ENCODE measurements around the gene MDFI.

MDFI gene

GRCh38 chr6:41605649-41606048 lies 32.6 kb upstream of the MDFI start:
- TF ChIP-seq, protein P1, sequence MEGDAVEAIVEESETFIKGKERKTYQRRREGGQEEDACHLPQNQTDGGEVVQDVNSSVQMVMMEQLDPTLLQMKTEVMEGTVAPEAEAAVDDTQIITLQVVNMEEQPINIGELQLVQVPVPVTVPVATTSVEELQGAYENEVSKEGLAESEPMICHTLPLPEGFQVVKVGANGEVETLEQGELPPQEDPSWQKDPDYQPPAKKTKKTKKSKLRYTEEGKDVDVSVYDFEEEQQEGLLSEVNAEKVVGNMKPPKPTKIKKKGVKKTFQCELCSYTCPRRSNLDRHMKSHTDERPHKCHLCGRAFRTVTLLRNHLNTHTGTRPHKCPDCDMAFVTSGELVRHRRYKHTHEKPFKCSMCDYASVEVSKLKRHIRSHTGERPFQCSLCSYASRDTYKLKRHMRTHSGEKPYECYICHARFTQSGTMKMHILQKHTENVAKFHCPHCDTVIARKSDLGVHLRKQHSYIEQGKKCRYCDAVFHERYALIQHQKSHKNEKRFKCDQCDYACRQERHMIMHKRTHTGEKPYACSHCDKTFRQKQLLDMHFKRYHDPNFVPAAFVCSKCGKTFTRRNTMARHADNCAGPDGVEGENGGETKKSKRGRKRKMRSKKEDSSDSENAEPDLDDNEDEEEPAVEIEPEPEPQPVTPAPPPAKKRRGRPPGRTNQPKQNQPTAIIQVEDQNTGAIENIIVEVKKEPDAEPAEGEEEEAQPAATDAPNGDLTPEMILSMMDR (IDR thresholded peaks at IDR 0.05) = no peak
- H3K4me3 ChIP-seq (ENCODE audit: low read depth in 1 of 2, low read length in 1 of 2) = no peak overlapping the region
- H3K27me3 ChIP-seq = peaks cover 12% of the 10 kb centered on the region
- H3K9me3 ChIP-seq = no peaks in the 10 kb centered on the region
- H3K27ac ChIP-seq = no peak overlapping the region
- no peaks in the 10 kb centered on the region for H3K36me3 ChIP-seq
- no peaks in the 10 kb centered on the region for H3K4me1 ChIP-seq (ENCODE audit: control insufficient read depth in 1 of 2, insufficient read depth in 1 of 2, low read depth in 1 of 2, low read length in 1 of 2)

DNA sequence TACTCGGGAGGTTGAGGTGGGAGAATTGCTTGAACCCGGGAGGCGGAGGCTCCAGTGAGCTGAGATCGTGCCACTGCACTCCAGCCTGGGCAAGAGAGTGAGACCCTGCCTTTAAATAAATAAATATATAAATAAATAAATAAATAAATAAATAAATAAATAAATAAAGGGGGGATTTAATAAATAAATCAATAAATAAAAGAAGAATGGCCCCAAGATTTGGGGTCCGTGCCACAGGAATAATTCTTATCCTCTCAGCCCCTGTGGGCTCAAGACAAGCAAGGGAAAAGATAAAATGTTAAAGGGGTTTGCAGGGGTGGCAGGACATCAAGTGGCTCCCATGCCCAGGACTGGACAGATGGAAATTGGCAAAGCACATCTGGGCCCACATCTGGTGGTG lies 31.2 kb upstream of the MDFI start:
- H3K27me3 ChIP-seq = peaks cover 11% of the 10 kb centered on the region
- no peaks in the 10 kb centered on the region for H3K9me3 ChIP-seq
- H3K27ac ChIP-seq = no peak overlapping the region
- H3K4me1 ChIP-seq (ENCODE audit: control insufficient read depth in 1 of 2, insufficient read depth in 1 of 2, low read depth in 1 of 2, low read length in 1 of 2) = no peaks in the 10 kb centered on the region
- no peak overlapping the region for H3K4me3 ChIP-seq (ENCODE audit: low read depth in 1 of 2, low read length in 1 of 2)
- H3K36me3 ChIP-seq = no peaks in the 10 kb centered on the region
- TF ChIP-seq, protein P1 (IDR thresholded peaks at IDR 0.05) = no peak

GRCh38 chr6:41607736-41608135 lies 30.5 kb upstream of the MDFI start:
- TF ChIP-seq, protein P1 (IDR thresholded peaks at IDR 0.05) = no peak
- no peaks in the 10 kb centered on the region for H3K9me3 ChIP-seq

GRCh38 chr6:41608443-41609151 lies 29.7 kb upstream of the MDFI start:
- H3K27ac ChIP-seq = no peak overlapping the region
- no peaks in the 10 kb centered on the region for H3K27me3 ChIP-seq
- no peak overlapping the region for H3K4me3 ChIP-seq (ENCODE audit: low read depth in 1 of 2, low read length in 1 of 2)
- no peaks in the 10 kb centered on the region for H3K9me3 ChIP-seq
- TF ChIP-seq, protein P1 (IDR thresholded peaks at IDR 0.05) = no peak
- H3K36me3 ChIP-seq = no peaks in the 10 kb centered on the region
- H3K4me1 ChIP-seq (ENCODE audit: control insufficient read depth in 1 of 2, insufficient read depth in 1 of 2, low read depth in 1 of 2, low read length in 1 of 2) = no peaks in the 10 kb centered on the region

More at GRCh38 chr6:41607736-41608135, 30.5 kb upstream of the MDFI start:
- H3K27ac ChIP-seq = no peak overlapping the region
- no peak overlapping the region for H3K4me3 ChIP-seq (ENCODE audit: low read depth in 1 of 2, low read length in 1 of 2)
- H3K36me3 ChIP-seq = no peaks in the 10 kb centered on the region
- H3K4me1 ChIP-seq (ENCODE audit: control insufficient read depth in 1 of 2, insufficient read depth in 1 of 2, low read depth in 1 of 2, low read length in 1 of 2) = no peaks in the 10 kb centered on the region
- peaks cover 4% of the 10 kb centered on the region for H3K27me3 ChIP-seq

DNA sequence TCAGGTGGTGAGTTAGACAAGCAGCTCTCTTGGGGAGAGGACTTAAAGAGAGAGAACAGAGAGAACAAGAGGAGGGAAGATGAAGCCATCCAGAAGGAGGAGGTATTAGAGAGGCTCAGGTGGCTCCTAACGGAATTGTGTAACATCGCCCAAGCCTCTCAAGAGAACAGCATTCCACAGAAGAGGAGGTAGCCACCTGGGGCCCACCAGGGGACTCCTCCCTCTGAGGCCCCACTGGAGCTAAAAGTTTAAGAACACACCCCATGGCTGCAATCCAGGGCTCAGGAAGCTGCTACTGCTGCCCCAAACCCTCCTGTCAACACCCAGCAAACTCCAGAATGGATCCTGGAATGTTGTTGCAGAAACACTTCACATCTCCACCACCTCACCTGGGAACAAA lies 23.6 kb upstream of the MDFI start:
- Histone ChIP-seq H3K4me3 (ENCODE audit: low read depth in 1 of 2, low read length in 1 of 2) (no peak overlapping the region), H3K36me3 (no peaks in the 10 kb centered on the region), H3K4me1 (ENCODE audit: control insufficient read depth in 1 of 2, insufficient read depth in 1 of 2, low read depth in 1 of 2, low read length in 1 of 2) (no peaks in the 10 kb centered on the region), H3K27me3 (peaks cover 10% of the 10 kb centered on the region), H3K27ac (no peak overlapping the region), H3K9me3 (no peaks in the 10 kb centered on the region)
- TF ChIP-seq, protein P1 (IDR thresholded peaks at IDR 0.05) = no peak
